Measurements from ENCODE around the gene ERF.

Gene ERF

GRCh38 chr19:42292042-42292960 is 37.4 kb upstream of the ERF start:
- in situ Hi-C loops (cut with HindIII; ENCODE audit: low pct_unique_long_range_greater_than_20kb, low sequenced_read_pairs), result no loop called here
- TF ChIP-seq JUND (IDR thresholded peaks at IDR 0.05; ENCODE audit: low read depth), result no peak
- DNase-seq (ENCODE audit: low read depth in 1 of 2, low spot score in 1 of 2), result no peak

DNA sequence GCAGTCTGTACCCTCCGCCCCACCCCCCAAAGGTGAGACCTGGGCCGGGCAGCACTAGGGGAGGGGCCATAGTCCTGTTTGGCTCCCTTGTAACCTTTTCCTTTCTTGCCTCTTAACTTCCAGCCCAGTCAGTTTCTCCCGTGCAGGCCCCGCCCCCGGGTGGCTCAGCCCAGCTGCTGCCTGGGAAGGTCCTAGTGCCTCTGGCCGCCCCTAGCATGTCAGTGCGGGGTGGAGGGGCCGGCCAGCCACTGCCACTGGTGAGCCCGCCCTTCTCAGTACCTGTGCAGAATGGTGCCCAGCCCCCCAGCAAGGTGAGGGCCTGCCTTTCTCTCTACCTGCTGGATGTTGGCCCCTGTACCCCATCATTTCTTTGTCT is 36.5 kb upstream of the ERF start:
- peak in 1 of 2 experiments; percentile 77 for DNase-seq (ENCODE audit: low read depth in 1 of 2, low spot score in 1 of 2)
- in situ Hi-C loops (cut with HindIII; ENCODE audit: low pct_unique_long_range_greater_than_20kb, low sequenced_read_pairs), result no loop called here
- no peak for TF ChIP-seq JUND (IDR thresholded peaks at IDR 0.05; ENCODE audit: low read depth)

GRCh38 chr19:42290523-42291434 is 35.9 kb upstream of the ERF start:
- peak in 1 of 2 experiments; percentile 44 for DNase-seq (ENCODE audit: low read depth in 1 of 2, low spot score in 1 of 2)
- in situ Hi-C loops (cut with HindIII; ENCODE audit: low pct_unique_long_range_greater_than_20kb, low sequenced_read_pairs), result no loop called here
- no peak for TF ChIP-seq JUND (IDR thresholded peaks at IDR 0.05; ENCODE audit: low read depth)

GRCh38 chr19:42290136-42290522 is 35.2 kb upstream of the ERF start:
- in situ Hi-C loops (cut with HindIII; ENCODE audit: low pct_unique_long_range_greater_than_20kb, low sequenced_read_pairs), result no loop called here
- no peak for TF ChIP-seq JUND (IDR thresholded peaks at IDR 0.05; ENCODE audit: low read depth)

GRCh38 chr19:42289556-42290041 is 34.7 kb upstream of the ERF start:
- in situ Hi-C loops (cut with HindIII; ENCODE audit: low pct_unique_long_range_greater_than_20kb, low sequenced_read_pairs), result no loop called here
- no peak for TF ChIP-seq JUND (IDR thresholded peaks at IDR 0.05; ENCODE audit: low read depth)

More at GRCh38 chr19:42290136-42290522, 35.2 kb upstream of the ERF start:
- no peak for DNase-seq (ENCODE audit: low read depth in 1 of 2, low spot score in 1 of 2)

GRCh38 chr19:42288881-42289555 is 34.1 kb upstream of the ERF start:
- no peak for DNase-seq (ENCODE audit: low read depth in 1 of 2, low spot score in 1 of 2)
- in situ Hi-C loops (cut with HindIII; ENCODE audit: low pct_unique_long_range_greater_than_20kb, low sequenced_read_pairs), result no loop called here
- no peak for TF ChIP-seq JUND (IDR thresholded peaks at IDR 0.05; ENCODE audit: low read depth)

More at GRCh38 chr19:42289556-42290041, 34.7 kb upstream of the ERF start:
- DNase-seq (ENCODE audit: low read depth in 1 of 2, low spot score in 1 of 2), result no peak

GRCh38 chr19:42288387-42288786 is 33.5 kb upstream of the ERF start:
- no peak for TF ChIP-seq JUND (IDR thresholded peaks at IDR 0.05; ENCODE audit: low read depth)
- in situ Hi-C loops (cut with HindIII; ENCODE audit: low pct_unique_long_range_greater_than_20kb, low sequenced_read_pairs), result no loop called here
- no peak for DNase-seq (ENCODE audit: low read depth in 1 of 2, low spot score in 1 of 2)

GRCh38 chr19:42287827-42288107 is 32.8 kb upstream of the ERF start:
- in situ Hi-C loops (cut with HindIII; ENCODE audit: low pct_unique_long_range_greater_than_20kb, low sequenced_read_pairs), result no loop called here
- DNase-seq (ENCODE audit: low read depth in 1 of 2, low spot score in 1 of 2), result no peak
- no peak for TF ChIP-seq JUND (IDR thresholded peaks at IDR 0.05; ENCODE audit: low read depth)

- TF ChIP-seq JUND (IDR thresholded peaks at IDR 0.05; ENCODE audit: low read depth), result no peak
- in situ Hi-C loops (cut with HindIII; ENCODE audit: low pct_unique_long_range_greater_than_20kb, low sequenced_read_pairs), result no loop called here
Observed at GRCh38 chr19:42287017-42287826, 32.3 kb upstream of the ERF start.

GRCh38 chr19:42286349-42287016 is 31.6 kb upstream of the ERF start:
- DNase-seq (ENCODE audit: low read depth in 1 of 2, low spot score in 1 of 2), result no peak
- no peak for TF ChIP-seq JUND (IDR thresholded peaks at IDR 0.05; ENCODE audit: low read depth)
- in situ Hi-C loops (cut with HindIII; ENCODE audit: low pct_unique_long_range_greater_than_20kb, low sequenced_read_pairs), result no loop called here

More at GRCh38 chr19:42287017-42287826, 32.3 kb upstream of the ERF start:
- no peak for DNase-seq (ENCODE audit: low read depth in 1 of 2, low spot score in 1 of 2)

GRCh38 chr19:42285988-42286348 is 31.0 kb upstream of the ERF start:
- DNase-seq (ENCODE audit: low read depth in 1 of 2, low spot score in 1 of 2), result no peak
- in situ Hi-C loops (cut with HindIII; ENCODE audit: low pct_unique_long_range_greater_than_20kb, low sequenced_read_pairs), result no loop called here
- no peak for TF ChIP-seq JUND (IDR thresholded peaks at IDR 0.05; ENCODE audit: low read depth)

All from T47D (cell line).